Astrocyte of the cerebellum (primary cell): Measurements from ENCODE around the gene CD81.

Experiments used
- DNase-seq: peaks from one replicate; pipeline ENCODE4 v3.0.0-alpha.2; 2011; ENCODE audit warnings: low read depth
- H3K4me3 ChIP-seq: 2 replicates; pipeline ENCODE4 v1.5.1; 2011; ENCODE audit warnings: mild to moderate bottlenecking, low read depth, low read length, moderate library complexity
- in situ Hi-C: cut with HindIII; loops from 2 replicates; pipeline ENCODE4 v1.10.0; 2017; ENCODE audit warnings: low sequenced_read_pairs
- TF ChIP-seq, protein P1 (sequence below): IDR thresholded peaks from 2 replicates; pipeline ENCODE4 v1.5.1; 2012; ENCODE audit warnings: low read length, low read depth, moderate library complexity, mild to moderate bottlenecking; ENCODE audit errors: missing control alignments

Gene CD81

DNA sequence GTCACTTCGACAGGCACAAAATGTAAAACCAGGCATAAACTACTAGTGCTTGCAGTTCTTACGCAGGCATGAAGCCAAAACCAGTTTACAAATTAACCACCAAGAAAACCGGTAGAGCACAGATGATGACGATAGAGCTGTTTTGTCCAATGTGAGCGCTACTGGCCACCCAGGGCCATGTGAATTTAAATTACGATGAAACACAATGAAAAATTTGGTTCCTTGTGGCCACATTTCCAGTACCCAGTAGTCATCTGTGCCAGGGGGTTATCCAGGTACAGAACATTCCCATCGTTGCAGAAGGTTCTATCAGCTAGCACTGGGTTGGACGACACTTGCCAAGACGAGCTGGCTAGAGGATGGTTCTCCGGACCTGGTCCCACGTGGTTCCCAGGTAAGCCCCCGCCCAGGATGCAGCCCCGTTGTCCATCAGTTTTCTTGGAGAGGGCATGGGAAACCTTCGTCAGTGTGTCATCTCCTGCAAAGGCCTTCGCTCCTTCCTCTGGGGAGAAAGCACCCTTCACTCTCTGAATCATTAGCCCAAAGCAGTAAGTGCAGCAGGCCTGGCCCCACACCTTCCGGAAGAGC, 1.1 kb upstream of the CD81 start:
- TF ChIP-seq, protein P1, sequence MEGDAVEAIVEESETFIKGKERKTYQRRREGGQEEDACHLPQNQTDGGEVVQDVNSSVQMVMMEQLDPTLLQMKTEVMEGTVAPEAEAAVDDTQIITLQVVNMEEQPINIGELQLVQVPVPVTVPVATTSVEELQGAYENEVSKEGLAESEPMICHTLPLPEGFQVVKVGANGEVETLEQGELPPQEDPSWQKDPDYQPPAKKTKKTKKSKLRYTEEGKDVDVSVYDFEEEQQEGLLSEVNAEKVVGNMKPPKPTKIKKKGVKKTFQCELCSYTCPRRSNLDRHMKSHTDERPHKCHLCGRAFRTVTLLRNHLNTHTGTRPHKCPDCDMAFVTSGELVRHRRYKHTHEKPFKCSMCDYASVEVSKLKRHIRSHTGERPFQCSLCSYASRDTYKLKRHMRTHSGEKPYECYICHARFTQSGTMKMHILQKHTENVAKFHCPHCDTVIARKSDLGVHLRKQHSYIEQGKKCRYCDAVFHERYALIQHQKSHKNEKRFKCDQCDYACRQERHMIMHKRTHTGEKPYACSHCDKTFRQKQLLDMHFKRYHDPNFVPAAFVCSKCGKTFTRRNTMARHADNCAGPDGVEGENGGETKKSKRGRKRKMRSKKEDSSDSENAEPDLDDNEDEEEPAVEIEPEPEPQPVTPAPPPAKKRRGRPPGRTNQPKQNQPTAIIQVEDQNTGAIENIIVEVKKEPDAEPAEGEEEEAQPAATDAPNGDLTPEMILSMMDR: no peak
- DNase-seq: no peak
- H3K4me3 ChIP-seq: no peak overlapping the region
- in situ Hi-C loops: no loop called here

DNA sequence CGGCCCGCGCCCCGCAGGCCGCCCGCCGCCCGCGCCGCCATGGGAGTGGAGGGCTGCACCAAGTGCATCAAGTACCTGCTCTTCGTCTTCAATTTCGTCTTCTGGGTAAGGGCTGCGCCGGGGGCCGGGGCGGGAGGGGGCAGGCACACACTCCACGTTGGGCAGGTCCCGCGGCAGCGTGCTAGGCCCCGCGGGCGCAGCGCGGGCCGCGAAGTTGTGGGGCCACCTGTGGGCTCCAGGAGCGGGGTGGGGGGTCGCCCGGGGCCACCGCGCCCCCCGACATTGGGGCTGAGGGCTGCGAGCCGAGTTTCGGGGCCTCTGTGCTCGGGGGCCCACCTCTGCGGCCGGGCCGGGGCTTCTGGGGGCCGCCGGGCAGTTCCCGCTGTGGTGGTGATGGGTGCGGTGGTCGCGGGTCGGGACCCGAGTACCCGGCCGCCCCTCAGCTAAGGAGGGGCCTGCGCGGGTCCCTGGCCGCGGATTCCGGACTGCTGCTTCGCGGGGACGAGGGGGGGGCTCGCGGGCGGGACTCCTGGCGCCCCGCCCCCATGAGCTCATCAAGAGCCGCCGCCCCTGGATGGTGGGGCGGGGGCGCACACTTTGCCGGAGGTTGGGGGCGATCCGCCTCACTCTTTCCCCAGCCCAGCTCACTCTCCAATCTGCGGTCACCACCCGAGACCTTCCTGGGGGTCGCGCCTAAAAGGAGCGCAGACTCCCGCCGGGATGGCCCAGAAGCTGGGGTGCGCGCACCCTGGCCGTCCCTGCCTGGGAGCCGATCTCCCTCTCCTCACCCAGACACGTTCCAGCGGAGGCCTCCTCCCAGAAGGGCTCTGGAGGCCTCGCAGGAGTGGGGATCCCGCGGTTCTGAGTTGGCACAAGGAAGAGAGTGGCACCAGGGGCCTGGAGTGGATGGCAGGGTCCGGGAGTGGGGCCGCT, 667 bp downstream of the CD81 start:
- TF ChIP-seq, protein P1: no peak
- peak overlapping the region; percentile 97 for H3K4me3 ChIP-seq
- in situ Hi-C loops: no loop called here
- DNase-seq: no peak

DNA sequence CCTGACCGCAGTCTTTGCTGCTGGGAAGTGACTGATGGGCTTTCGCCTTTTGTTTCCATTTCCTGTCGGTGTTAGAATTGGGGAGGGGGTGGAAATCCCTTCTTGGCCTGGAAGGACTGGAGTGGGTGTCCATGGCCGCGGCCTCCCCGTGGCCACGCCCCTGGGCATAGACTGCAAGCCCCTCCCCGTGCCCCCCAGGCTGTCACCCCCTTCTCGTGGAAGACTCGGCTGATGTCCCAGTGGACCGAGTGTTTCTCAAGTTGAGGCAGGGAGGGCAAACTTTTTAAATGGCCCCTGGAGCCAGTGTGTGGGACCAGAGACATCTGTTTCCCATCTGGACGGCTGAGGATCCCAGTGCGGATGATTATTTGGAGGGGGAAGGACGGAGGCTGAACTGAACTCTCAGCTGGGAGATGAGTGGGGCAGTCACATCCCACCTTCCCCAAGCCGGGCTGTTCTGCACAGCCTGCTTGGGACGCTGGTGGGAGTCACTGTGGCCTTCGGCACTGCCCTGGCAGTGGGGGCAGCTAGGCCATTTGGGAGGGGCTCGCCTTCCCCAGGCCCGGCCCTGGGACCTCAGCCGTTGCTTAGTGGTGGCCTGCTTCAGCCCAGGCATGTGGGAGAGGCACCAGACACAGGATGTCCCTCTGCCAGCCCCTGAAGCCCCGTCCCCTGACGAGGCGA, 1.6 kb downstream of the CD81 start:
- no peak for DNase-seq
- H3K4me3 ChIP-seq: peak overlapping the region; percentile 97
- TF ChIP-seq, protein P1: no peak
- in situ Hi-C loops: no loop called here

DNA sequence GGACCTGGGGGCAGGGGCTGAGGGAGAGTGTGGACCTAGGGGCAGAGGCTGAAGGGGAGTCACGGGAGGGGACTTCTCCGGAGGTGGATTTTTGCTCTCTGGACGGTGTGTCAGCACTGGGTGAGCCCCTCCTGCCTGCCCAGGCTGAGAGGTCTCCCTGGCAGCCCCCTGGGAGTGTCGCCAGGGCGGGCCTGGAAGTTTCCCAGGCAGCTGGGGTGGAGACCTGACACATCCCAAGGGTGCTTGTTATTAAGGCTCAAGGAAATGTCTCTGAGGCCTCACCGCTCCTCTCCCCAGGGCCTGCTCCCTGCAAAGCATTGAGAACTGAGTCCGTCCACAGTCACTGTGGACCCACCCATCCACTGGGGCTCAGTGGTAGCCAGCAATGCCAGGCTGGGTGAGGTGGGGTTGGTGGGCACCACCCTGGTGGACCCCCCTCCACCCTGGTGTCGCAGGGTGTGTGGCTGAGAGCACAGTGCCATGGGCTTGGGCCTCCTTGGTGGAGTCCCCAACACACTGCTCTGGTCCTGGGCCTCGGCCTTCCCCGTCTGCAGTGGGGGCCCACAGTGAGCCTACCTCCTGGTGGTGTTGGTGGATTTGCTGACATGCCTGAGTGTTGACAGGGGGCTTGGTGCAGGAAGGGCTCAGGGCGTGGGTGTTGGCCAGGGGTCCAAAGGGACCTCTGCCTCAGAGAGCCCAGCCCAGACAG, 2.5 kb downstream of the CD81 start:
- no peak for DNase-seq
- TF ChIP-seq, protein P1: no peak
- in situ Hi-C loops: no loop called here
- peak overlapping the region; percentile 97 for H3K4me3 ChIP-seq

DNA sequence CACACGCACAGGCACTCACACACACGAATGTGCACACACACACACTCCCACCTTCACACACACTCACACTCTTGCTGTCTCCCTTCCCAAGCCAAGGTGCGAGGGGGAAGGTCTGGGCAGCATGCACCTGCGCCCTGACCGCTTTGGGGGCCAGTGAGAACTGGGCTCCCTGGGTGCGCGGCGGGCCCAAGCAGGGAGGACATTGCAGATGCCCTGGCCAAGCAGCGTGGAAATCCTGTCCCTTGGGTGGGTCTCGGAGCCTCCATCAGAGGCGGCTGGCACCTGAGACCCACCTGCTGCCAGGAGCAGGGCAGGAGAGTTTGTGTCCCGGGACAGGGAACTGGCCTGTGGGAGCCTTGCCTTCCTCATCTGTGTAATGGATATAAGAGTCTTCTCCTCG, 3.3 kb downstream of the CD81 start:
- DNase-seq: no peak
- no peak overlapping the region for H3K4me3 ChIP-seq
- TF ChIP-seq, protein P1: no peak
- in situ Hi-C loops: no loop called here

DNA sequence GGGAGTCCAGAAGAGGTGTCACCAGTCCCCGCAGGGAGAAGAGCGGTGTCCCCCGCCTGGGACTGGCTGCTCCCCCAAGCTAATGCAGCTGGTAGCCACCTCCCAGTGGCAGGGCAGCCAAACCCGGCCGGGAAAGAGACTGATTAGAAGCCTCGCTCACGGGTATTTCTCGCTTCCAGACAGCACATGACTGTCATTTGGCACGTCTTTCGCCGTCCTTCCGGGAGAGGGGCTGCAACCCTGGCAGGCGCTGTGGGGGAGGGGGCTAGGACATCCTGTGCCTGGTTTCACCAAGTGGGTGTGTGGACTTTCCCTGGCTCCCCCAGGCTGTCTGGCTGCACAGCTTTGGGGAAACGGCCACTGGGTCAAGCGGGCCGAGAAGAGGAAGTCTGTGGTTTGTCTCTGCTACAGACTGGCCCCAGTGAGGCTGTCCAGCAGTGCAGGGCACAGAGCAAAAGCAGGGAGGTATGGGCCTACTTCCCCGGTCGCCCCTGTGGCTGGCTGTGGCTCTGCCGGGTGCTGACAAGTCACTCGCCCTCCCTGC, 3.8 kb downstream of the CD81 start:
- no peak for DNase-seq
- TF ChIP-seq, protein P1: no peak
- H3K4me3 ChIP-seq: no peak overlapping the region
- in situ Hi-C loops: no loop called here
